Sigmoid colon (tissue), 7 donors: Measurements from ENCODE around the gene DDOST. TPM values are rescaled to one million over a fixed set of nuclear protein-coding genes. Genes with fewer than 3 reads are reported as not detected.
A peak's percentile ranks its signal among the peaks of the same experiment; 100 is the strongest.

Experiments used
- DNase-seq: peaks from one replicate; pipeline ENCODE4 v3.0.0-alpha.2; 2019
- H3K27ac ChIP-seq, 4 donors: fragments of 200-600 bp; sonication (generic); one replicate each; pipeline ENCODE4 v1.5.1; 2016 to 2019; ENCODE audit warnings: mild to moderate bottlenecking in 1 of 4
- H3K27me3 ChIP-seq, 3 donors: fragments of 200-600 bp; sonication (generic); one replicate each; pipeline ENCODE4 v1.5.1; 2019; ENCODE audit warnings: mild to moderate bottlenecking in 1 of 3
- H3K36me3 ChIP-seq, 4 donors: fragments of 200-600 bp; sonication (generic); one replicate each; pipeline ENCODE4 v1.5.1; 2016 to 2019
- H3K4me1 ChIP-seq, 4 donors: fragments of 200-600 bp; sonication (generic); one replicate each; pipeline ENCODE4 v1.5.1; 2017 to 2019
- H3K4me3 ChIP-seq, 4 donors: fragments of 200-600 bp; sonication (generic); one replicate each; pipeline ENCODE4 v1.5.1; 2017 to 2019; ENCODE audit warnings: mild to moderate bottlenecking in 2 of 4, moderate library complexity in 1 of 4
- H3K9me3 ChIP-seq, 4 donors: fragments of 200-600 bp in 3 of 4; sonication (generic) in 3 of 4; one replicate each; pipeline versions ENCODE4 v1.5.1 to v1.6.1; 2013 to 2019
- EP300 ChIP-seq, 4 donors: sonication (generic); formaldehyde crosslinking; IDR thresholded peaks; one replicate each; pipeline ENCODE4 v1.6.1; 2017; ENCODE audit warnings: antibody characterized with exemption in 4 of 4
- POLR2A ChIP-seq, 2 donors: fragments of 450-650 bp; IDR thresholded peaks; one replicate each; pipeline ENCODE4 v1.6.1; 2016; ENCODE audit warnings: antibody characterized with exemption in 2 of 2, mild to moderate bottlenecking in 2 of 2, moderate library complexity in 2 of 2
- POLR2AphosphoS5 ChIP-seq, 4 donors: sonication (generic); formaldehyde crosslinking; IDR thresholded peaks; one replicate each; pipeline ENCODE4 v1.6.1; 2017; ENCODE audit warnings: antibody characterized with exemption in 4 of 4
- WGBS, 2 donors: extraction: QIAGEN DNeasy Blood & Tissue Kit; methylation state at CpG; one replicate each; pipeline ENCODE4 v1.1.7; 2013; 5-methylcytosine and 5-hydroxymethylcytosine counted together
- intact Hi-C: fragments of 100-400 bp; cut with DNase I; formaldehyde crosslinking; loops from one replicate; pipeline ENCODE4 v1.15.1; 2023
- polyA plus RNA-seq, 3 donors: library from polyadenylated mRNA; stranded (reverse); fragments of 200-250 nt; gene quantifications; one replicate each; pipeline ENCODE4 v1.2.3, GENCODE V29; 2013
- total RNA-seq, 4 donors: library from RNA; depleted of rRNA; stranded (reverse); fragments of >200 nt; gene quantifications; one replicate each; pipeline ENCODE4 v1.1.0, GENCODE V29; 2016
- TF ChIP-seq, protein P1 (sequence below), 4 experiments: fragments of 450-650 bp in 3 of 4; fragments of 200-600 bp in 1 of 4; IDR thresholded peaks; one replicate each; pipeline ENCODE4 v1.5.1; 2016 to 2019; ENCODE audit warnings: antibody characterized with exemption in 4 of 4, mild to moderate bottlenecking in 3 of 4, moderate library complexity in 2 of 4
- donor health status: healthy with polysubstance abuse.
- donor health status: Bipolar disorder and iron deficiency.
- donor health status: healthy.

The DDOST gene
- total and polyA plus RNA-seq, 7 donors: 61.3 to 243 (median 88.5) TPM

DNA sequence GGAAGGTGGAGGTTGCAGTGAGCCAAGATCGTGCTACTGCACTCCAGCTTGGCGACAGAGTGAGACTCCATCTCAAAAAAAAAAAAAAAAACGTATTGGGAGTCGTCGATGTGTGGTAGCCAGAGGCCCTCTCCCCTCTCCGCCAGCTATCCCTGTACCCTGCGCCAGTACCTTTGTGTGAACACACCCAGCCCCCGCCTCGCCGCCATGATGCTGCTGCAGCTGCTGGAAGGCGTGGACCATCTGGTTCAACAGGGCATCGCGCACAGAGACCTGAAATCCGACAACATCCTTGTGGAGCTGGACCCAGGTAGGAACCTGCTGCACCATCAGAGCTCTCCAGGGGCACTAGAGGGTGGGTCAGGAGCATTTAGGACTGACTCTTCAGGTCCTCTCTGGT lies 15.8 kb downstream of the DDOST start:
- DNase-seq: no peak
- no peaks in the 10 kb centered on the region for H3K4me1 ChIP-seq
- TF ChIP-seq, protein P1, sequence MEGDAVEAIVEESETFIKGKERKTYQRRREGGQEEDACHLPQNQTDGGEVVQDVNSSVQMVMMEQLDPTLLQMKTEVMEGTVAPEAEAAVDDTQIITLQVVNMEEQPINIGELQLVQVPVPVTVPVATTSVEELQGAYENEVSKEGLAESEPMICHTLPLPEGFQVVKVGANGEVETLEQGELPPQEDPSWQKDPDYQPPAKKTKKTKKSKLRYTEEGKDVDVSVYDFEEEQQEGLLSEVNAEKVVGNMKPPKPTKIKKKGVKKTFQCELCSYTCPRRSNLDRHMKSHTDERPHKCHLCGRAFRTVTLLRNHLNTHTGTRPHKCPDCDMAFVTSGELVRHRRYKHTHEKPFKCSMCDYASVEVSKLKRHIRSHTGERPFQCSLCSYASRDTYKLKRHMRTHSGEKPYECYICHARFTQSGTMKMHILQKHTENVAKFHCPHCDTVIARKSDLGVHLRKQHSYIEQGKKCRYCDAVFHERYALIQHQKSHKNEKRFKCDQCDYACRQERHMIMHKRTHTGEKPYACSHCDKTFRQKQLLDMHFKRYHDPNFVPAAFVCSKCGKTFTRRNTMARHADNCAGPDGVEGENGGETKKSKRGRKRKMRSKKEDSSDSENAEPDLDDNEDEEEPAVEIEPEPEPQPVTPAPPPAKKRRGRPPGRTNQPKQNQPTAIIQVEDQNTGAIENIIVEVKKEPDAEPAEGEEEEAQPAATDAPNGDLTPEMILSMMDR (IDR thresholded peaks at IDR 0.05): no peak
- no peak for TF ChIP-seq EP300 (IDR thresholded peaks at IDR 0.05)
- no peak for TF ChIP-seq POLR2A (IDR thresholded peaks at IDR 0.05)
- no peak for TF ChIP-seq POLR2AphosphoS5 (IDR thresholded peaks at IDR 0.05)
- no peak overlapping the region for H3K27ac ChIP-seq
- no peaks in the 10 kb centered on the region for H3K27me3 ChIP-seq
- peaks cover 41 to 96% (median 77%) of the 10 kb centered on the region in 4 donors for H3K36me3 ChIP-seq
- no peak overlapping the region for H3K4me3 ChIP-seq
- 93% methylated on average over 14 of the region's 14 CpGs for WGBS, 2 donors
- H3K9me3 ChIP-seq: no peaks in the 10 kb centered on the region
- intact Hi-C loops: no loop called here

DNA sequence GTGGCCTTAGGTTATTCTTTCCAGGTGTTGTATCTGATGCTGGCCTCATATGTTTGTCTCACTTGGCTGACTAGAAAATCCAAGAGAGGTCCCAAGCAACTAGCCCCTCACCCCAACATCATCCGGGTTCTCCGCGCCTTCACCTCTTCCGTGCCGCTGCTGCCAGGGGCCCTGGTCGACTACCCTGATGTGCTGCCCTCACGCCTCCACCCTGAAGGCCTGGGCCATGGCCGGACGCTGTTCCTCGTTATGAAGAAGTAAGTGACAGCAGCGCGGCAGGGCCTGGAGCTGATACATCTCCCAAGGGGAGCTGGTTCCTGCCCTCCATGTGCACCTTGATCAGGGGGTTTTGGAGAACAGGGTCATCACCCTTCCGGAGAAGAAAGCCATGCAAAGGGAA lies 16.8 kb downstream of the DDOST start:
- Histone ChIP-seq H3K27ac (no peak overlapping the region), H3K4me3 (no peak overlapping the region), H3K9me3 (no peaks in the 10 kb centered on the region), H3K4me1 (no peaks in the 10 kb centered on the region), H3K27me3 (no peaks in the 10 kb centered on the region), H3K36me3 (peaks cover 34 to 95% (median 76%) of the 10 kb centered on the region in 4 donors)
- TF ChIP-seq POLR2A (IDR thresholded peaks at IDR 0.05) (no peak), POLR2AphosphoS5 (IDR thresholded peaks at IDR 0.05) (no peak), EP300 (IDR thresholded peaks at IDR 0.05) (no peak)
- TF ChIP-seq, protein P1 (IDR thresholded peaks at IDR 0.05): no peak
- 95 to 97% methylated on average over 13 of the region's 13 CpGs for WGBS, 2 donors
- DNase-seq: no peak
- intact Hi-C loops: no loop called here

DNA sequence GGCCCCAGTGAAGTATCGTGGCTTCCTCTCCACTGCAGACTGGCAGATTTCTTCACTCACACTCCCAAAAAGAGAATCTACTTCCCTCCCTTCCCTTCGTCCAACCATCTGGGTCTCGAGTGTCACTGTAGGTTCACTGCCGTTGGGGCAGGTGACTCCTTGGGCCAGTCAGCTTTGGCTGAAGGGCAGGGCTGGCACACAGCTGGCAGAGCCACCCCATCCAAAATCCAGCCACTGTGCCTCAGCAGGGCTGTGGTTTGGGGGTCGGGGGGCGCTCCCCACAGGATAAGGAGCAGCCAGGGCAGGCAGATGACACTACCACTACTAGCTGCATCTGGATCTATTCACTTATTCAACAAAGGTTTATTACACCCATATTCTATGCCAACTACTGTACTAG lies 18.1 kb downstream of the DDOST start:
- H3K36me3 ChIP-seq: peaks cover 21 to 95% (median 75%) of the 10 kb centered on the region in 4 donors
- H3K27ac ChIP-seq: no peak overlapping the region
- H3K4me1 ChIP-seq: no peaks in the 10 kb centered on the region
- no peak overlapping the region for H3K4me3 ChIP-seq
- no peaks in the 10 kb centered on the region for H3K9me3 ChIP-seq
- no peaks in the 10 kb centered on the region for H3K27me3 ChIP-seq
- 84 to 90% methylated on average over 6 of the region's 6 CpGs for WGBS, 2 donors
- intact Hi-C loops: no loop called here
- DNase-seq: no peak
- TF ChIP-seq POLR2A (IDR thresholded peaks at IDR 0.05): no peak
- TF ChIP-seq, protein P1 (IDR thresholded peaks at IDR 0.05): no peak
- no peak for TF ChIP-seq EP300 (IDR thresholded peaks at IDR 0.05)
- no peak for TF ChIP-seq POLR2AphosphoS5 (IDR thresholded peaks at IDR 0.05)

DNA sequence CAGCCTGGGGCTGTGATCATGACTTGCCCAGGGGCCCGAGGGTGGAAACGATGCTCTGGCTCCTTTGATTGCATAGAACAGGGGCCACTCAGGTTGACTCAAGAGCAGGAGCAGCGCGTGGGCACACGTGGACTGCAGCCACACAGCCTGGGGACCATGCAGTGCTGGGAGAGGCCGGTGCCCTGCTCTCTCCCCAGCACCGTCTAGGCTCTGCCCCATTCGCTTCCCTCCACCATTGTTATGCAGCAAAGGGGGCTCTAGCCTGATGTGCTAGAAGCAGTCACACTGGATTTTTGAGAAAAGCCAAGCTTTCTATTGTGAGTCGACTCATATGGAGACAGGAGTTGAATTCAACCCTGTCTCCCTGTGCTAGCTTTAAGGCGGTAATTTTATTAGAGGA lies 19.2 kb downstream of the DDOST start:
- Histone ChIP-seq H3K4me3 (no peak overlapping the region), H3K4me1 (no peaks in the 10 kb centered on the region), H3K9me3 (no peaks in the 10 kb centered on the region), H3K27ac (no peak overlapping the region), H3K36me3 (peaks cover 19 to 95% (median 80%) of the 10 kb centered on the region in 4 donors), H3K27me3 (no peaks in the 10 kb centered on the region)
- TF ChIP-seq POLR2AphosphoS5 (IDR thresholded peaks at IDR 0.05): no peak
- TF ChIP-seq EP300 (IDR thresholded peaks at IDR 0.05): no peak
- TF ChIP-seq, protein P1 (IDR thresholded peaks at IDR 0.05): no peak
- TF ChIP-seq POLR2A (IDR thresholded peaks at IDR 0.05): no peak
- intact Hi-C loops: no loop called here
- DNase-seq: no peak
- WGBS, 2 donors: 85 to 93% methylated on average over 10 of the region's 10 CpGs

DNA sequence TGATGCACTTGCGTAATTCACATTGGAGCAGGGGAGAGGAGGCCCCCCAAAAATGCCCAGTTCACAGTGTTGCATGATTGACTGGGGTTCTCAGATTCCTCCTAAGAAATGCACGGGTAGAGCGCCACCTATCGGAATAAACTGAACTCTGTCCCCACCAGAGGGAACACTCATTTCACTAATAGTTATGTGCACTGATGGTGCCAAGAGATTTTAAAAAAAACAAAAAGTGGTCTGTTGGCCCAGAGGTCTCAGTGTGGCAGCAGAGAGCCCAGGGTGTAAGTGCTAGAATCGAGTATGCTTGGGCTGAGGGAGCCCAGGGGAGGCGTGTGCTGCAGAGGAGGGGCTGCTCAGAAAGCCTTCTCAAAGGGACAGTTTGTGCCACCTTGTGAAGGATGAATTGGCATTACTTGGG lies 21.0 kb downstream of the DDOST start:
- Histone ChIP-seq H3K9me3 (no peaks in the 10 kb centered on the region), H3K4me3 (no peak overlapping the region), H3K27ac (no peak overlapping the region), H3K27me3 (no peaks in the 10 kb centered on the region), H3K4me1 (peaks cover 0 to 11% (median 8%) of the 10 kb centered on the region in 4 donors), H3K36me3 (peaks cover 15 to 82% (median 73%) of the 10 kb centered on the region in 4 donors)
- 26 to 31% methylated on average over 6 of the region's 6 CpGs for WGBS, 2 donors
- TF ChIP-seq, protein P1 (IDR thresholded peaks at IDR 0.05): peak; percentile 31 to 77 (median 62)
- no peak for TF ChIP-seq EP300 (IDR thresholded peaks at IDR 0.05)
- DNase-seq: no peak
- intact Hi-C loops: no loop called here
